HCT116 (cell line): ENCODE results near the gene CCDC88C. TPM values are rescaled to one million over a fixed set of nuclear protein-coding genes. Genes with fewer than 3 reads are reported as not detected.

Experiments used
- ATAC-seq: fragments of 200-7000 bp; cut with Tn5 transposase; 2 replicates; pipeline ENCODE4 v1.9.1; 2020; ENCODE audit warnings: mild to moderate bottlenecking, moderate library complexity
- BruUV-seq: library from RNA; stranded (reverse); fragments of 400-500 nt; replicated peaks from 2 replicates; lab custom pipeline; 2021; lab: Mats Ljungman, UMichigan
- CTCF ChIA-PET: fragments of 300-600 bp; sonication (Branson Sonifier 250); formaldehyde crosslinking; loops from one replicate; lab custom pipeline; 2021; ENCODE audit warnings: antibody characterized with exemption; lab: Charles Lee
- POLR2A ChIA-PET: fragments of 300-600, 350-600 bp; sonication (Branson Sonifier 250); formaldehyde crosslinking; loops from one replicate; lab custom pipeline; 2021; ENCODE audit warnings: antibody characterized with exemption; lab: Charles Lee
- RAD21 ChIA-PET, 2 experiments: fragments of 300-600 bp; sonication (Branson Sonifier 250); formaldehyde crosslinking; loops; one replicate each; lab custom pipeline; 2023; ENCODE audit warnings: low total read pairs in 2 of 2; ENCODE audit not compliant: uncharacterized antibody in 2 of 2, unreplicated experiment in 2 of 2, low non-redundant PET in 1 of 2; lab: Charles Lee
- DNase-seq: peaks from one replicate; pipeline ENCODE4 v3.0.0-alpha.2; 2010; ENCODE audit warnings: low read depth, low spot score
- H2AFZ ChIP-seq: fragments of 200-600 bp; shearing (Covaris generic), sonication (generic); 2 replicates; pipeline ENCODE4 v1.6.1; 2017; ENCODE audit warnings: low read depth, mixed run types, mixed read lengths, antibody characterized with exemption, low read length; ENCODE audit not compliant: poor library complexity, severe bottlenecking
- H3K27ac ChIP-seq: 2 replicates; pipeline ENCODE4 v1.5.1; 2012; ENCODE audit warnings: low read depth, low read length
- H3K27me3 ChIP-seq: fragments of 200-600 bp; sonication (generic); 2 replicates; pipeline ENCODE4 v1.6.1; 2016; ENCODE audit warnings: mixed run types, low read length, mixed read lengths; ENCODE audit not compliant: insufficient read depth
- H3K36me3 ChIP-seq, 2 experiments: fragments of 200-500 bp in 1 of 2; fragments of 200-600 bp in 1 of 2; sonication (Bioruptor generic) in 1 of 2; sonication (generic) in 1 of 2; 2 replicates each; pipeline versions ENCODE4 v1.5.1 to v1.6.1; 2014 to 2016; ENCODE audit warnings: low read length in 2 of 2, inconsistent platforms in 1 of 2, mixed read lengths in 1 of 2, mixed run types in 1 of 2; ENCODE audit not compliant: insufficient read depth in 2 of 2, control insufficient read depth in 1 of 2
- H3K4me1 ChIP-seq, 2 experiments: fragments of 200-600 bp in 1 of 2; sonication (generic) in 1 of 2; 2 replicates each; pipeline versions ENCODE4 v1.5.1 to v1.6.1; 2012 to 2017; ENCODE audit warnings: low read length in 2 of 2, inconsistent platforms in 1 of 2, mild to moderate bottlenecking in 1 of 2, mixed read lengths in 1 of 2, mixed run types in 1 of 2, moderate library complexity in 1 of 2; ENCODE audit not compliant: insufficient read depth in 2 of 2, control insufficient read depth in 1 of 2
- H3K4me2 ChIP-seq: fragments of 200-600 bp; sonication (generic); 2 replicates; pipeline ENCODE4 v1.6.1; 2017; ENCODE audit warnings: mixed run types, low read length, mixed read lengths
- H3K4me3 ChIP-seq, 2 experiments: fragments of 200-600 bp in 1 of 2; sonication (generic) in 1 of 2; replicated peaks in 1 of 2; 2 replicates each; pipeline ENCODE4 v1.5.1; 2011 to 2016; ENCODE audit warnings: low read length in 2 of 2, control low read depth in 1 of 2, low read depth in 1 of 2, mild to moderate bottlenecking in 1 of 2, mixed read lengths in 1 of 2, mixed run types in 1 of 2
- H3K79me2 ChIP-seq: fragments of 200-600 bp; sonication (generic); 2 replicates; pipeline ENCODE4 v1.6.1; 2017; ENCODE audit warnings: mild to moderate bottlenecking, mixed run types, low read length, moderate library complexity, mixed read lengths; ENCODE audit not compliant: insufficient read depth
- H3K9ac ChIP-seq: fragments of 200-600 bp; sonication (generic); 2 replicates; pipeline ENCODE4 v1.6.1; 2016; ENCODE audit warnings: low read length, mixed read lengths
- H3K9me2 ChIP-seq: fragments of 200-600 bp; sonication (generic), shearing (Covaris generic); 2 replicates; pipeline ENCODE4 v1.6.1; 2017; ENCODE audit warnings: mixed run types, mild to moderate bottlenecking, moderate library complexity; ENCODE audit not compliant: insufficient read depth
- H3K9me3 ChIP-seq, 2 experiments: fragments of 200-500 bp in 1 of 2; fragments of 200-600 bp in 1 of 2; sonication (Bioruptor generic) in 1 of 2; sonication (generic) in 1 of 2; 2 replicates each; pipeline ENCODE4 v1.6.1; 2014 to 2017; ENCODE audit warnings: low read length in 2 of 2, mixed read lengths in 2 of 2, inconsistent platforms in 1 of 2, low read depth in 1 of 2, mild to moderate bottlenecking in 1 of 2, mixed run types in 1 of 2, moderate library complexity in 1 of 2; ENCODE audit not compliant: control insufficient read depth in 1 of 2, insufficient read depth in 1 of 2
- H4K20me1 ChIP-seq: fragments of 200-600 bp; sonication (generic), shearing (Covaris generic); 2 replicates; pipeline ENCODE4 v1.6.1; 2017; ENCODE audit warnings: mixed run types, mild to moderate bottlenecking, moderate library complexity; ENCODE audit not compliant: insufficient read depth
- CEBPB ChIP-seq: IDR thresholded peaks from 2 replicates; pipeline ENCODE4 v1.6.1; 2012; ENCODE audit warnings: low read depth
- EGR1 ChIP-seq: IDR thresholded peaks from 2 replicates; pipeline ENCODE4 v1.6.1; 2012; ENCODE audit warnings: low read depth
- ELF1 ChIP-seq: IDR thresholded peaks from 2 replicates; pipeline ENCODE4 v1.6.1; 2012; ENCODE audit warnings: low read depth, borderline replicate concordance
- EZH2 ChIP-seq: fragments of 200-600 bp; sonication (generic); IDR thresholded peaks from 2 replicates; pipeline ENCODE4 v1.6.1; 2017; ENCODE audit warnings: antibody characterized with exemption, mixed run types
- EZH2phosphoT487 ChIP-seq: fragments of 200-600 bp; IDR thresholded peaks from 2 replicates; pipeline ENCODE4 v1.6.1; 2018; ENCODE audit warnings: antibody characterized with exemption, borderline replicate concordance
- FOSL1 ChIP-seq: IDR thresholded peaks from 2 replicates; pipeline ENCODE4 v1.6.1; 2012; ENCODE audit warnings: low read depth
- JUND ChIP-seq: IDR thresholded peaks from 2 replicates; pipeline ENCODE4 v1.6.1; 2012
- RAD21 ChIP-seq: IDR thresholded peaks from 2 replicates; pipeline ENCODE4 v1.6.1; 2012; ENCODE audit warnings: low read depth, mild to moderate bottlenecking
- SIN3A ChIP-seq: IDR thresholded peaks from 2 replicates; pipeline ENCODE4 v1.6.1; 2012; ENCODE audit warnings: low read depth
- SP1 ChIP-seq: IDR thresholded peaks from 2 replicates; pipeline ENCODE4 v1.6.1; 2012; ENCODE audit warnings: low read depth
- SRF ChIP-seq: IDR thresholded peaks from 2 replicates; pipeline ENCODE4 v1.6.1; 2012; ENCODE audit warnings: low read depth
- TCF7L2 ChIP-seq: IDR thresholded peaks from 2 replicates; pipeline ENCODE4 v1.7.0; 2011; ENCODE audit warnings: borderline replicate concordance, inconsistent platforms; ENCODE audit not compliant: insufficient read depth, insufficient read length; ENCODE audit errors: extremely low read depth
- YY1 ChIP-seq: IDR thresholded peaks from 2 replicates; pipeline ENCODE4 v1.6.1; 2011; ENCODE audit warnings: low read length, low read depth, moderate library complexity, mild to moderate bottlenecking; ENCODE audit not compliant: insufficient replicate concordance; ENCODE audit errors: extremely low read depth
- intact Hi-C: fragments of 100-400 bp; cut with micrococcal nuclease; formaldehyde crosslinking; loops from 2 replicates; pipeline ENCODE4 v1.10.0; 2022
- total RNA-seq: library from RNA; stranded (reverse); gene quantifications from one replicate; pipeline ENCODE4 v1.2.1, GENCODE V29; 2021; ENCODE audit not compliant: unreplicated experiment
- TF ChIP-seq, protein P1 (sequence below): IDR thresholded peaks from 2 replicates; pipeline ENCODE4 v1.6.1; 2012; ENCODE audit warnings: low read depth
- TF ChIP-seq, protein P2 (sequence below), 3 experiments: fragments of 200-600 bp in 1 of 3; sonication (generic) in 1 of 3; IDR thresholded peaks in 2 of 3; conservative IDR thresholded peaks in 1 of 3; 2 replicates each; pipeline ENCODE4 v1.5.1; 2012 to 2017; ENCODE audit warnings: low read depth in 2 of 3, low read length in 2 of 3, antibody characterized with exemption in 1 of 3, borderline replicate concordance in 1 of 3, control low read depth in 1 of 3, mild to moderate bottlenecking in 1 of 3, mixed read lengths in 1 of 3, mixed run types in 1 of 3, moderate library complexity in 1 of 3; ENCODE audit not compliant: insufficient read depth in 1 of 3
- TF ChIP-seq, protein P3 (sequence below): IDR thresholded peaks from 2 replicates; pipeline ENCODE4 v1.6.1; 2011; ENCODE audit warnings: mild to moderate bottlenecking, low read length, moderate library complexity; ENCODE audit not compliant: insufficient replicate concordance; ENCODE audit errors: extremely low read depth
- TF ChIP-seq, protein P4 (sequence below): IDR thresholded peaks from 2 replicates; pipeline ENCODE4 v1.6.1; 2012

CCDC88C gene
- total RNA-seq, 1 experiment from 2014 or later: 20.8 TPM

DNA sequence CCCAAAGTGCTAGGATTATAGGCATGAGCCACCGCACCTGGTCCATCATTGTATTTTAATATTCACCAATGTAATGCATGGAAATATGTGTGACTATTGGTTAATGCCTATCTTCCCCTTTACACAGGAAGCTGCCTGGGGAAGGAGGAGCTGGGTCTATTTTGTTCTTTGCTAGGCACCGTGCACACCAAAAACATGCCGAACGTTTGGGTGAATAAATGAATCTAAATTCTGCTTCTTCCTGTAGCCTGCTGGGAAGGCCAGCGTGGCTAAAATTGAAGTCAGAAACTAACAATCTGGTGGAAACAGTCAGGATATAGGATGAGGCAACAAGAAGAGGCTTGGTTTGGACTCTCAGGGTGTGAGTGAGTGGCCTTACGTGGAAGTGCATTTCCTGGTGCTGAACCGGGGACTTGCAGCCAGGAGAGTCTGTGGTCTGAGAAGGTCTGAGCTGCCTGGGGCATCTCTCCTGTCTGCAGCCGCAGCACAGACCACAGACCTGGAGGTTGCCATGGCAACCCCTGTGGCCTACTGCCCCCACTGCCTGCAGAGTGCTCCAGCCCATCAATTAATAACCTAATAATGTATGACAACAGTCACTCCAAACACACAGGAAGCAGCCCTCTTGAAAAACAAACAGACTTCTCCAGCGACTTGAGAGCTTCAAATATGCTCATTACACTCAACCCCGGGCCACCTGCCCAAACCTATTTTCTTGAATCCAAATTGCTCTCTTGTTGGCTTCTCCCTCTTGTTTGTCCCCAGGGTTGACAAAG, 167.6 kb downstream of the CCDC88C start:
- no TSS peak for BruUV-seq
- no peaks in the 10 kb centered on the region for H3K27me3 ChIP-seq
- H3K27ac ChIP-seq: no peak overlapping the region
- no peaks in the 10 kb centered on the region for H3K9me3 ChIP-seq
- POLR2A ChIA-PET: interaction anchor here (1.2 kb wide), 1 partner anchor 13 kb away, joined by 3 read pairs; no protein-coding TSS in a partner anchor
- peaks cover 5 to 11% of the 10 kb centered on the region in 2 experiments; a peak in 2 of 4 replicates for H3K4me1 ChIP-seq
- ATAC-seq (no peak), DNase-seq (no peak)
- intact Hi-C loops: no loop called here
- no peak overlapping the region for H2AFZ ChIP-seq
- no peaks in the 10 kb centered on the region for H3K79me2 ChIP-seq
- H3K9ac ChIP-seq: no peak overlapping the region
- H3K4me3 ChIP-seq: no peak overlapping the region
- TF ChIP-seq SIN3A (no peak), EZH2 (no peak), EZH2phosphoT487 (no peak), FOSL1 (no peak), SRF (no peak), JUND (no peak), CEBPB (no peak), TCF7L2 (no peak), SP1 (no peak), ELF1 (no peak), RAD21 (no peak), EGR1 (no peak), YY1 (no peak)
- TF ChIP-seq, protein P1, sequence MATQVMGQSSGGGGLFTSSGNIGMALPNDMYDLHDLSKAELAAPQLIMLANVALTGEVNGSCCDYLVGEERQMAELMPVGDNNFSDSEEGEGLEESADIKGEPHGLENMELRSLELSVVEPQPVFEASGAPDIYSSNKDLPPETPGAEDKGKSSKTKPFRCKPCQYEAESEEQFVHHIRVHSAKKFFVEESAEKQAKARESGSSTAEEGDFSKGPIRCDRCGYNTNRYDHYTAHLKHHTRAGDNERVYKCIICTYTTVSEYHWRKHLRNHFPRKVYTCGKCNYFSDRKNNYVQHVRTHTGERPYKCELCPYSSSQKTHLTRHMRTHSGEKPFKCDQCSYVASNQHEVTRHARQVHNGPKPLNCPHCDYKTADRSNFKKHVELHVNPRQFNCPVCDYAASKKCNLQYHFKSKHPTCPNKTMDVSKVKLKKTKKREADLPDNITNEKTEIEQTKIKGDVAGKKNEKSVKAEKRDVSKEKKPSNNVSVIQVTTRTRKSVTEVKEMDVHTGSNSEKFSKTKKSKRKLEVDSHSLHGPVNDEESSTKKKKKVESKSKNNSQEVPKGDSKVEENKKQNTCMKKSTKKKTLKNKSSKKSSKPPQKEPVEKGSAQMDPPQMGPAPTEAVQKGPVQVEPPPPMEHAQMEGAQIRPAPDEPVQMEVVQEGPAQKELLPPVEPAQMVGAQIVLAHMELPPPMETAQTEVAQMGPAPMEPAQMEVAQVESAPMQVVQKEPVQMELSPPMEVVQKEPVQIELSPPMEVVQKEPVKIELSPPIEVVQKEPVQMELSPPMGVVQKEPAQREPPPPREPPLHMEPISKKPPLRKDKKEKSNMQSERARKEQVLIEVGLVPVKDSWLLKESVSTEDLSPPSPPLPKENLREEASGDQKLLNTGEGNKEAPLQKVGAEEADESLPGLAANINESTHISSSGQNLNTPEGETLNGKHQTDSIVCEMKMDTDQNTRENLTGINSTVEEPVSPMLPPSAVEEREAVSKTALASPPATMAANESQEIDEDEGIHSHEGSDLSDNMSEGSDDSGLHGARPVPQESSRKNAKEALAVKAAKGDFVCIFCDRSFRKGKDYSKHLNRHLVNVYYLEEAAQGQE: no peak
- TF ChIP-seq, protein P2, sequence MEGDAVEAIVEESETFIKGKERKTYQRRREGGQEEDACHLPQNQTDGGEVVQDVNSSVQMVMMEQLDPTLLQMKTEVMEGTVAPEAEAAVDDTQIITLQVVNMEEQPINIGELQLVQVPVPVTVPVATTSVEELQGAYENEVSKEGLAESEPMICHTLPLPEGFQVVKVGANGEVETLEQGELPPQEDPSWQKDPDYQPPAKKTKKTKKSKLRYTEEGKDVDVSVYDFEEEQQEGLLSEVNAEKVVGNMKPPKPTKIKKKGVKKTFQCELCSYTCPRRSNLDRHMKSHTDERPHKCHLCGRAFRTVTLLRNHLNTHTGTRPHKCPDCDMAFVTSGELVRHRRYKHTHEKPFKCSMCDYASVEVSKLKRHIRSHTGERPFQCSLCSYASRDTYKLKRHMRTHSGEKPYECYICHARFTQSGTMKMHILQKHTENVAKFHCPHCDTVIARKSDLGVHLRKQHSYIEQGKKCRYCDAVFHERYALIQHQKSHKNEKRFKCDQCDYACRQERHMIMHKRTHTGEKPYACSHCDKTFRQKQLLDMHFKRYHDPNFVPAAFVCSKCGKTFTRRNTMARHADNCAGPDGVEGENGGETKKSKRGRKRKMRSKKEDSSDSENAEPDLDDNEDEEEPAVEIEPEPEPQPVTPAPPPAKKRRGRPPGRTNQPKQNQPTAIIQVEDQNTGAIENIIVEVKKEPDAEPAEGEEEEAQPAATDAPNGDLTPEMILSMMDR (IDR thresholded peaks at IDR 0.05 in 2 of 3, conservative IDR thresholded peaks at IDR 0.05 in 1 of 3; ENCODE audit: borderline replicate concordance in 1 of 3, insufficient read depth in 1 of 3, low read depth in 2 of 3, low read length in 2 of 3): no peak
- TF ChIP-seq, protein P3, sequence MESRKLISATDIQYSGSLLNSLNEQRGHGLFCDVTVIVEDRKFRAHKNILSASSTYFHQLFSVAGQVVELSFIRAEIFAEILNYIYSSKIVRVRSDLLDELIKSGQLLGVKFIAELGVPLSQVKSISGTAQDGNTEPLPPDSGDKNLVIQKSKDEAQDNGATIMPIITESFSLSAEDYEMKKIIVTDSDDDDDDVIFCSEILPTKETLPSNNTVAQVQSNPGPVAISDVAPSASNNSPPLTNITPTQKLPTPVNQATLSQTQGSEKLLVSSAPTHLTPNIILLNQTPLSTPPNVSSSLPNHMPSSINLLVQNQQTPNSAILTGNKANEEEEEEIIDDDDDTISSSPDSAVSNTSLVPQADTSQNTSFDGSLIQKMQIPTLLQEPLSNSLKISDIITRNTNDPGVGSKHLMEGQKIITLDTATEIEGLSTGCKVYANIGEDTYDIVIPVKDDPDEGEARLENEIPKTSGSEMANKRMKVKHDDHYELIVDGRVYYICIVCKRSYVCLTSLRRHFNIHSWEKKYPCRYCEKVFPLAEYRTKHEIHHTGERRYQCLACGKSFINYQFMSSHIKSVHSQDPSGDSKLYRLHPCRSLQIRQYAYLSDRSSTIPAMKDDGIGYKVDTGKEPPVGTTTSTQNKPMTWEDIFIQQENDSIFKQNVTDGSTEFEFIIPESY: no peak
- TF ChIP-seq, protein P4, sequence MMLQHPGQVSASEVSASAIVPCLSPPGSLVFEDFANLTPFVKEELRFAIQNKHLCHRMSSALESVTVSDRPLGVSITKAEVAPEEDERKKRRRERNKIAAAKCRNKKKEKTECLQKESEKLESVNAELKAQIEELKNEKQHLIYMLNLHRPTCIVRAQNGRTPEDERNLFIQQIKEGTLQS: no peak
- H3K4me2 ChIP-seq: no peak overlapping the region
- no peaks in the 10 kb centered on the region for H4K20me1 ChIP-seq
- CTCF ChIA-PET: no interaction called here
- H3K9me2 ChIP-seq: no peaks in the 10 kb centered on the region
- RAD21 ChIA-PET: no interaction called here
- no peaks in the 10 kb centered on the region for H3K36me3 ChIP-seq
